Stimulated activated CD8-positive, alpha-beta memory T cell treated with anti-CD3 and anti-CD28 coated beads, Interleukin-12 subunit alpha, Interleukin-12 subunit beta, amount 100 ng/mL, for 1 hour (primary cell): ENCODE data around the gene IRF8.
"Not testable (repeated sequence)": the region's sequence is repeated elsewhere in the genome, so short reads cannot be mapped to it uniquely, and the experiment has no call there.

Experiments
- DNase-seq: peaks from one replicate; pipeline ENCODE4 v3.0.0-alpha.2; 2020; ENCODE audit warnings: low read depth

The IRF8 gene

GRCh38 chr16:85869206-85869605 lies 29.8 kb upstream of the IRF8 start:
- no peak for DNase-seq

GRCh38 chr16:85869785-85870558 lies 29.0 kb upstream of the IRF8 start:
- DNase-seq: no peak

GRCh38 chr16:85871756-85872155 lies 27.2 kb upstream of the IRF8 start:
- DNase-seq: no peak

GRCh38 chr16:85872734-85873133 lies 26.2 kb upstream of the IRF8 start:
- no peak for DNase-seq

GRCh38 chr16:85873153-85873552 lies 25.8 kb upstream of the IRF8 start:
- no peak for DNase-seq

- not testable (repeated sequence) for DNase-seq
These were observed 24.9 kb upstream of the IRF8 start for GRCh38 chr16:85874031-85874430.

- DNase-seq: no peak
These were observed 20.6 kb upstream of the IRF8 start for GRCh38 chr16:85878407-85878806.

- DNase-seq: no peak
These were observed 20.1 kb upstream of the IRF8 start for GRCh38 chr16:85878875-85879274.

GRCh38 chr16:85879549-85879948 lies 19.4 kb upstream of the IRF8 start:
- DNase-seq: no peak

- DNase-seq: no peak
These were observed 18.8 kb upstream of the IRF8 start for GRCh38 chr16:85879975-85880831.

GRCh38 chr16:85880861-85881260 lies 18.1 kb upstream of the IRF8 start:
- DNase-seq: no peak

- no peak for DNase-seq
These were observed 17.5 kb upstream of the IRF8 start for GRCh38 chr16:85881436-85881835.

- no peak for DNase-seq
These were observed 16.7 kb upstream of the IRF8 start for GRCh38 chr16:85882181-85882810.

GRCh38 chr16:85883813-85884212 lies 15.1 kb upstream of the IRF8 start:
- no peak for DNase-seq

- no peak for DNase-seq
These were observed 14.0 kb upstream of the IRF8 start for GRCh38 chr16:85884808-85885463.

- no peak for DNase-seq
These were observed 13.4 kb upstream of the IRF8 start for GRCh38 chr16:85885537-85885936.

GRCh38 chr16:85888405-85889331 lies 10.3 kb upstream of the IRF8 start:
- DNase-seq: no peak

- DNase-seq: no peak
These were observed 7.8 kb upstream of the IRF8 start for GRCh38 chr16:85891033-85891775.

- no peak for DNase-seq
These were observed 7.2 kb upstream of the IRF8 start for GRCh38 chr16:85891776-85892166.

GRCh38 chr16:85892760-85893159 lies 6.2 kb upstream of the IRF8 start:
- no peak for DNase-seq

- no peak for DNase-seq
These were observed 4.7 kb upstream of the IRF8 start for GRCh38 chr16:85894266-85894665.
